Spleen (tissue), 7 donors: ENCODE data around the gene CLMP.

ENCODE experiments used
- CTCF ChIP-seq, 11 experiments: fragments of 200-600 bp in 7 of 11; fragments of 450-650 bp in 4 of 11; sonication (generic) in 4 of 11; IDR thresholded peaks in 8 of 11; conservative IDR thresholded peaks in 3 of 11; 1 replicate in 7 of 11; 2 replicates in 4 of 11; pipeline versions ENCODE4 v1.4.0 to v1.8.0; 2016 to 2021; ENCODE audit warnings: antibody characterized with exemption in 11 of 11, inconsistent platforms in 4 of 11, mild to moderate bottlenecking in 1 of 11
- POLR2A ChIP-seq, 3 donors: fragments of 450-650 bp; IDR thresholded peaks; one replicate each; pipeline ENCODE4 v1.5.1; 2017; ENCODE audit warnings: antibody characterized with exemption in 3 of 3, mild to moderate bottlenecking in 1 of 3
- donor health status: DM: no; HTN: no; CAD: no; lungs with moderate emphysema.
- donor health status: DM: no; HTN: no; CAD: no.
- donor health status: DM: no; HTN: no; CAD: no.

DNA sequence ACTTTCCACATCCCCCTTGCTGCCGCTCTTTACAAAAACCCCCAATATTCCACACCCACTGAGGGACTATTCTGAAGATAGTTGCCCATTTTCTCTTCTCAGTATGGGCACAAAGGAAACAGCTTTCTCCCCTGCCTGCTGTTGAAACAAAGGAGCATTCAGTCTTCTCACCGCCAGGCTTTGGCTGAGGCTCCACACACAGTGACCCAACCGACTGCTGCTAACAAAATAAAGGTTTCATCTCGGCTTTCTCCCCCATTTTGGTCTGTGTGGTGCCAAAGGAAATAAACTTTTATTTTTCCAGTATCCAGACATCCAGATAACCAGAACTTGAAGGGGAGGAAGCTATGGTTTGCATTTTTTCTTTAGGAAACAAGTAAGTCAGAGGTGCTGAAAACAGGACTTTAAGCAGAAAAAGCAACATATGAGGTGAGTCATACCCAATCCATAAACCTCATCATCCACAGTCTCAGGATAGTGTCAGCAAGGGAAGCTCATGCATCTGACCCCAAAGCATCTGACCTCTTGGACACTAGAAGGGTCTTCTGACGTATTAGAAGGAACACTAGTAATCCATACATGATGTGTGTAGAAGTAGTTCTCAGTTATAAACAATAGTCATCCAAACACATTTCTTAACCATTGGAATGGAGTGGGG lies 6.4 kb downstream of the CLMP start:
- no peak for TF ChIP-seq CTCF (IDR thresholded peaks at IDR 0.05 in 8 of 11, conservative IDR thresholded peaks at IDR 0.05 in 3 of 11)
- TF ChIP-seq POLR2A (IDR thresholded peaks at IDR 0.05) = no peak
